HG03095 (cell line): ENCODE results near the gene YEATS4.
"Not testable (repeated sequence)": the region's sequence is repeated elsewhere in the genome, so short reads cannot be mapped to it uniquely, and the experiment has no call there.

ENCODE experiments used
- ATAC-seq: cut with Tn5 transposase; IDR thresholded peaks from one replicate; pipeline ENCODE4 v1.9.1; 2021; ENCODE audit warnings: moderate library complexity; ENCODE audit not compliant: unreplicated experiment

YEATS4 gene

GRCh38 chr12:69359531-69360347, at the start of gene YEATS4:
Gene YEATS4 (plus strand): TSS chr12:69359743. CDS start chr12:69359973, 230 bp downstream.
- ATAC-seq, result peak; percentile 84

- ATAC-seq, result no peak
Observed at GRCh38 chr12:69313209-69313608, 46.3 kb upstream of the YEATS4 start.

GRCh38 chr12:69316784-69317183, 42.8 kb upstream of the YEATS4 start:
- ATAC-seq, result not testable (repeated sequence)

- ATAC-seq, result not testable (repeated sequence)
Observed at GRCh38 chr12:69317233-69317632, 42.3 kb upstream of the YEATS4 start.

GRCh38 chr12:69318225-69318624, 41.3 kb upstream of the YEATS4 start:
- no peak for ATAC-seq

GRCh38 chr12:69321351-69321750, 38.2 kb upstream of the YEATS4 start:
- ATAC-seq, result no peak

- peak; percentile 85 for ATAC-seq
Observed at GRCh38 chr12:69324797-69325466, 34.6 kb upstream of the YEATS4 start.

GRCh38 chr12:69328426-69328825, 31.1 kb upstream of the YEATS4 start:
- ATAC-seq, result no peak

GRCh38 chr12:69329669-69330428, 29.7 kb upstream of the YEATS4 start:
- ATAC-seq, result no peak

GRCh38 chr12:69330475-69331473, 28.8 kb upstream of the YEATS4 start:
- peak; percentile 81 for ATAC-seq

- ATAC-seq, result no peak
Observed at GRCh38 chr12:69331519-69331908, 28.0 kb upstream of the YEATS4 start.

GRCh38 chr12:69331909-69332684, 27.4 kb upstream of the YEATS4 start:
- ATAC-seq, result no peak

GRCh38 chr12:69332815-69333358, 26.7 kb upstream of the YEATS4 start:
- ATAC-seq, result no peak

GRCh38 chr12:69334158-69334557, 25.4 kb upstream of the YEATS4 start:
- ATAC-seq, result no peak

- ATAC-seq, result no peak
Observed at GRCh38 chr12:69337311-69338090, 22.0 kb upstream of the YEATS4 start.

- no peak for ATAC-seq
Observed at GRCh38 chr12:69338120-69338859, 21.3 kb upstream of the YEATS4 start.

GRCh38 chr12:69338936-69339335, 20.6 kb upstream of the YEATS4 start:
- ATAC-seq, result no peak

GRCh38 chr12:69339999-69340398, 19.5 kb upstream of the YEATS4 start:
- ATAC-seq, result no peak
